DOHH2 (cell line): ENCODE data around the gene LRRC1.

Experiments used
- H3F3A ChIP-seq: fragments of 200-600 bp; sonication (generic), shearing (Covaris generic); 2 replicates; pipeline ENCODE4 v1.6.0; 2016; ENCODE audit warnings: antibody characterized with exemption, mild to moderate bottlenecking; ENCODE audit not compliant: control insufficient read depth, insufficient read depth
- H3K27ac ChIP-seq: fragments of 200-600 bp; sonication (generic); 2 replicates; pipeline ENCODE4 v1.5.1; 2014; ENCODE audit warnings: low read depth, mild to moderate bottlenecking, low read length, moderate library complexity
- H3K27me3 ChIP-seq: fragments of 200-600 bp; sonication (generic); 2 replicates; pipeline ENCODE4 v1.6.1; 2014; ENCODE audit warnings: mild to moderate bottlenecking, low read length, mixed read lengths; ENCODE audit not compliant: control insufficient read depth
- H3K36me3 ChIP-seq: fragments of 200-600 bp; sonication (generic); 2 replicates; pipeline ENCODE4 v1.6.1; 2014; ENCODE audit warnings: mild to moderate bottlenecking, low read length, moderate library complexity, mixed read lengths; ENCODE audit not compliant: control insufficient read depth
- H3K4me1 ChIP-seq: fragments of 200-600 bp; sonication (generic); 2 replicates; pipeline ENCODE4 v1.6.1; 2014; ENCODE audit warnings: mild to moderate bottlenecking, low read length, mixed read lengths; ENCODE audit not compliant: control insufficient read depth
- H3K4me2 ChIP-seq: fragments of 200-600 bp; sonication (generic); 2 replicates; pipeline ENCODE4 v1.6.0; 2014; ENCODE audit warnings: mild to moderate bottlenecking, low read length, moderate library complexity
- H3K4me3 ChIP-seq: fragments of 200-600 bp; sonication (generic); 2 replicates; pipeline ENCODE4 v1.5.1; 2014; ENCODE audit warnings: mild to moderate bottlenecking, low read length, mixed read lengths
- H3K79me2 ChIP-seq: fragments of 200-600 bp; sonication (generic); 2 replicates; pipeline ENCODE4 v1.6.1; 2014; ENCODE audit warnings: mild to moderate bottlenecking, low read length, mixed read lengths; ENCODE audit not compliant: control insufficient read depth
- H3K9me2 ChIP-seq: fragments of 200-600 bp; sonication (generic); replicated peaks from 2 replicates; pipeline ENCODE4 v1.6.1; 2014; ENCODE audit warnings: mild to moderate bottlenecking, low read length, mixed read lengths; ENCODE audit not compliant: control insufficient read depth
- H3K9me3 ChIP-seq: fragments of 200-600 bp; sonication (generic); 2 replicates; pipeline ENCODE4 v1.6.1; 2014; ENCODE audit warnings: antibody characterized with exemption, low read length, mixed read lengths; ENCODE audit not compliant: control insufficient read depth, insufficient read depth
- H4K20me1 ChIP-seq: fragments of 200-600 bp; sonication (generic); 2 replicates; pipeline ENCODE4 v1.6.0; 2014; ENCODE audit warnings: low read depth, mild to moderate bottlenecking, antibody characterized with exemption, low read length, moderate library complexity; ENCODE audit not compliant: control insufficient read depth, insufficient read depth
- EZH2phosphoT487 ChIP-seq: fragments of 200-600 bp; sonication (generic); IDR thresholded peaks from 2 replicates; pipeline ENCODE4 v1.6.1; 2017; ENCODE audit warnings: borderline replicate concordance, mild to moderate bottlenecking, antibody characterized with exemption, low read length, moderate library complexity, mixed read lengths
- TF ChIP-seq, protein P1 (sequence below): fragments of 200-600 bp; sonication (generic); IDR thresholded peaks from one replicate; pipeline ENCODE4 v1.5.1; 2014; ENCODE audit warnings: antibody characterized with exemption, mild to moderate bottlenecking, low read depth, low read length; ENCODE audit not compliant: poor library complexity, severe bottlenecking

LRRC1 gene

GRCh38 chr6:53920881-53921280 lies 126.1 kb downstream of the LRRC1 start:
- Histone ChIP-seq H4K20me1 (no peaks in the 10 kb centered on the region), H3K36me3 (no peaks in the 10 kb centered on the region), H3K9me2 (no peaks in the 10 kb centered on the region), H3K4me3 (no peak overlapping the region), H3F3A (no peaks in the 10 kb centered on the region), H3K27me3 (no peaks in the 10 kb centered on the region), H3K9me3 (no peaks in the 10 kb centered on the region), H3K79me2 (no peaks in the 10 kb centered on the region), H3K4me2 (no peak overlapping the region), H3K4me1 (no peaks in the 10 kb centered on the region), H3K27ac (no peak overlapping the region)
- TF ChIP-seq, protein P1, sequence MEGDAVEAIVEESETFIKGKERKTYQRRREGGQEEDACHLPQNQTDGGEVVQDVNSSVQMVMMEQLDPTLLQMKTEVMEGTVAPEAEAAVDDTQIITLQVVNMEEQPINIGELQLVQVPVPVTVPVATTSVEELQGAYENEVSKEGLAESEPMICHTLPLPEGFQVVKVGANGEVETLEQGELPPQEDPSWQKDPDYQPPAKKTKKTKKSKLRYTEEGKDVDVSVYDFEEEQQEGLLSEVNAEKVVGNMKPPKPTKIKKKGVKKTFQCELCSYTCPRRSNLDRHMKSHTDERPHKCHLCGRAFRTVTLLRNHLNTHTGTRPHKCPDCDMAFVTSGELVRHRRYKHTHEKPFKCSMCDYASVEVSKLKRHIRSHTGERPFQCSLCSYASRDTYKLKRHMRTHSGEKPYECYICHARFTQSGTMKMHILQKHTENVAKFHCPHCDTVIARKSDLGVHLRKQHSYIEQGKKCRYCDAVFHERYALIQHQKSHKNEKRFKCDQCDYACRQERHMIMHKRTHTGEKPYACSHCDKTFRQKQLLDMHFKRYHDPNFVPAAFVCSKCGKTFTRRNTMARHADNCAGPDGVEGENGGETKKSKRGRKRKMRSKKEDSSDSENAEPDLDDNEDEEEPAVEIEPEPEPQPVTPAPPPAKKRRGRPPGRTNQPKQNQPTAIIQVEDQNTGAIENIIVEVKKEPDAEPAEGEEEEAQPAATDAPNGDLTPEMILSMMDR = no peak
- no peak for TF ChIP-seq EZH2phosphoT487

GRCh38 chr6:53921639-53922038 lies 126.8 kb downstream of the LRRC1 start:
- Histone ChIP-seq H3K36me3 (no peaks in the 10 kb centered on the region), H3K4me2 (no peak overlapping the region), H3K4me3 (no peak overlapping the region), H3F3A (no peaks in the 10 kb centered on the region), H3K4me1 (no peaks in the 10 kb centered on the region), H3K9me3 (no peaks in the 10 kb centered on the region), H3K79me2 (no peaks in the 10 kb centered on the region), H3K27ac (no peak overlapping the region), H3K27me3 (no peaks in the 10 kb centered on the region), H3K9me2 (no peaks in the 10 kb centered on the region), H4K20me1 (no peaks in the 10 kb centered on the region)
- TF ChIP-seq, protein P1 = no peak
- no peak for TF ChIP-seq EZH2phosphoT487

- Histone ChIP-seq H3K27me3 (no peaks in the 10 kb centered on the region), H3K36me3 (no peaks in the 10 kb centered on the region), H3K27ac (no peak overlapping the region), H3K4me2 (no peak overlapping the region), H3K4me1 (no peaks in the 10 kb centered on the region), H3K9me3 (no peaks in the 10 kb centered on the region), H3K9me2 (no peaks in the 10 kb centered on the region), H4K20me1 (no peaks in the 10 kb centered on the region), H3K4me3 (no peak overlapping the region), H3F3A (no peaks in the 10 kb centered on the region), H3K79me2 (no peaks in the 10 kb centered on the region)
- TF ChIP-seq, protein P1 = no peak
- no peak for TF ChIP-seq EZH2phosphoT487
Measured at GRCh38 chr6:53922539-53922981, 127.8 kb downstream of the LRRC1 start.

- Histone ChIP-seq H3K27ac (no peak overlapping the region), H3K36me3 (no peaks in the 10 kb centered on the region), H3K9me3 (no peaks in the 10 kb centered on the region), H3K27me3 (no peaks in the 10 kb centered on the region), H3K4me3 (no peak overlapping the region), H3K4me1 (no peaks in the 10 kb centered on the region), H3K4me2 (no peak overlapping the region), H3K9me2 (no peaks in the 10 kb centered on the region), H4K20me1 (no peaks in the 10 kb centered on the region), H3F3A (no peaks in the 10 kb centered on the region), H3K79me2 (no peaks in the 10 kb centered on the region)
- no peak for TF ChIP-seq EZH2phosphoT487
- TF ChIP-seq, protein P1 = no peak
Measured at GRCh38 chr6:53924277-53924676, 129.5 kb downstream of the LRRC1 start.
